LHCN-M2 (cell line): ENCODE measurements around the gene PPP1R7. TPM values are rescaled to one million over a fixed set of nuclear protein-coding genes. Genes with fewer than 3 reads are reported as not detected.

Source experiments
- DNase-seq: peaks from one replicate; pipeline ENCODE4 v3.0.0-alpha.2; 2012; ENCODE audit warnings: low read depth
- total RNA-seq: library from RNA; depleted of rRNA; stranded (reverse); fragments of >200 nt; gene quantifications from 2 replicates; pipeline ENCODE4 v1.2.3, GENCODE V29; 2014

Gene PPP1R7
- total RNA-seq, 1 experiment from 2014 or later = 110 TPM

DNA sequence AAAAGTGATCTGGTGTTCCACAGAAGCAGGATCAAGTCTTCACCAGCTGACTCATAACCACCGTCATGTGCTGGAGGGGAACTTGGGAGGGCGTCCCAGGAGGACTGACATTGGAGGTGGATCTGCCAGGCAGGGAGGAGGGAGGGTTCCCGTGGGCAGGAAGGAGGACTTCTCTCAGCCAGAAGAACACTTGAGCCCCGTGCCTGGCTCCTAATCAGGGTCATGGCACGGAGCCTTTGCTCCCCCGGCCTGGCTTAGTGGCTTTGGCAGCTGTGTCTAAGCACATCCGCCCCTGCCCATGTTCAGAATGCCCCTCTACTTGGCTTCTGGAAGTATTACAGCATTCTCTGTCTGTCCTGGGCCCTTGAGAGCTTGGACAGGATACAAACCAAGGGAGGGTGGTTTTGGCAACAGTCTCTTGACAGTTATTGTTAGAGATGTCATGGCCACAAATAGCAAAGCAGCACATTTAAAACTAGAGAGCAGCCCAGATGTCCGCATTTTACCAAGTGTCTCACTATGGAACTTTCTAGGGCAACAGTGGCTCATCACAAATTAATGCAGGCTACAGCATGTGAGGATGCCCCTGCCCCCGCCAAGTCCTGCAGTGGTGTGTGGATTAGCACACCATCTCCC, 11.5 kb downstream of the PPP1R7 start:
- DNase-seq = peak; percentile 98

DNA sequence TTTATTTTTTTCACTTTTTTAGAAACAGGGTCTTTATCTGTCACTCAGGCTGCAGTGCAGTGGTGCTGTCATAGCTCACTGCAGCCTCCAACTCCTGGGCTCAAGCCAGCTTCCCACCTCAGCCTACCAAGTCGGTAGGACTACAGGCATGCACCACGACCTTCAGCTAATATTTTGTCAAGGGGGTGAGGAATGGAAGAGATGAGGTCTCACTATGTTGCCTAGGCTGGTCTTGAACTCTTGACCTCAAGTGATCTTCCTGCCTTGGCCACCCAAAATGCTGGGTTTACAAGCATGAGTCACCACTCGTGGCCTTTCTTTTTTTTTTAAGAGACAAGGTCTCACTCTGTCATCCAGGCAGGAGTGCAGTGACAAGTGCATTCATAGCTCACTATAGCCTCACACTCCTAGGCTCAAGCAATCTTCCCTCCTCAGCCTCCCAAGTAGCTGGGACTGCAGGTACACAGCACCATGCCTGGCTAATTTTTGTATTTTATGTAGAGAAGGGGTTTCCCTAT, 13.4 kb downstream of the PPP1R7 start:
- DNase-seq = no peak

GRCh38 chr2:241168366-241168765, 18.1 kb downstream of the PPP1R7 start:
- DNase-seq = no peak

GRCh38 chr2:241173557-241173956, 23.3 kb downstream of the PPP1R7 start:
- no peak for DNase-seq

DNA sequence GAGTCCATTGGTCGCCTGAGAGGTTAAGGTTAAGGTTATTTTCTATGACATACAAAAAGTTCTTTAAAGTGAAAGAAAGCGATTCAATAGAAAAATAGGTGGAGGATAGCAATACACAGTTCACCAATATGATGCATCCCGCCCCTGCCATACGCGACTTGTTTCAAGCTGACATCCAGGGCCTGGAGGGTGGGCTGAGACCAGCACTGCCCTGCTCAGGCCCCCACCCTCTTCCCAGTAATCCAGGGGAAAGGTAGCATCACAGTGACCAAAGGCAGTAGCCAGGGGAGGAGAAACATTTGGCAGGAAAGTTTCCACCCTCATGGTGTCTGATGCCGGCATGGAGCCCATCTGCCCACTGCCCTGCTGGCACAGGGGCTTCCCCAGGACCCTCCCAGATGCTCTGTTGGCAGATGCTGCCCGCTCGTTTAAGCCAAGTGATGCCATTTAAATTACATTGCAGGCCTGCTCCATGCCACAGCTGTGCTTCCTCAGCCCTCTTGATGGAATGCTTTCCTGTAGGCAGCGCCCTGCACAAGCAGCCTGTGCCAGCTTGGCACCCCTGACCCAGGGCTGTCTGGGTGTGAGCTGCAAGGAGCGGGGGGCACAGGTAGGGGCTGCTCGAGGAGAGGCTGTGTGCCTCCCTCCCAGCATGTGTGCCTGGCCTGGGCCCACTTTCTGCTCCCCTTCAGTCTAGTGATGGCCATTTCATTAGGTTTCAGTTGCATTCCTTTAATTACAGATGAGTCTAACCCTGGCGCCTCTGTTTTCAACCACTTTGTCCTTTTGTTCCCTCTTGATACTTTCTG, 27.5 kb downstream of the PPP1R7 start:
- DNase-seq = no peak

- DNase-seq = no peak
Observed at GRCh38 chr2:241178961-241179360, 28.7 kb downstream of the PPP1R7 start.

DNA sequence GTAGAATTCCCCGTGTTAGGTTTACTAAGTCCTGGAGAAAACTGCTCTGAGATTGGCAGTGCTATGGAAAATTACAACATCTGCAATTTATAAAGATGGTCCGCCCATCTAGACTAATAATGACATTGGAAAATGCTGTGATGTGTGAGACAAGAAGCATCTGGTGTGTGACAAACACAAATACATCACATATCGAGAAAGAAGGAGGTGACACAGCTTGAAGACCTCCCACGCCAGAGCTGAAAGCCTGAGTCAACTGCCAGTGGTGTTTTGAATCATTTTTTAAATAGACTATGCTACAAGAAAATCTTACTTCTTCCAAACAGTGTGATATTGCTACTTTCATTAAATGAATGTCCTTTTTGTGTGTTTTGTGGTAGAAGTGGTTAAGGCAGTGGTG, 29.6 kb downstream of the PPP1R7 start:
- DNase-seq = no peak

DNA sequence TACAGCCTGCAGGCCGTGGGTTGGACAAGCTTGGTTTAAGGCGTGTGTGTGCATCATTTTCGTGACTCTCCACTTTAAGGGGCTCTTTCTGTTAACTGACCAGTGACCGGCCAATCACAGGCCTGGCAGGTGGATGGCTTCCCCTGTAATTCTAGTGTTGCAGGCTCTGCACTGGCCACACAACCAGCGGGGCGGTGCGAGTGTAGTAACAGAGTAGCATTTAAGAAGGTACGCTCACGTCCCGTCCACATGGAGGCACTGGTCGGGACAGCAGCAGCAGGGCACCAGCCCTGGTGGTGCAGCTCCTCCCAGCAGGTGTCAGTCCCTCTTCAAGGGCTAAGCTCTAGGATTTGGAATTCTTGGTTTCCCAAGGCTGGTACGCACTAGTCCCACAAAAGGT, 30.2 kb downstream of the PPP1R7 start:
- no peak for DNase-seq

DNA sequence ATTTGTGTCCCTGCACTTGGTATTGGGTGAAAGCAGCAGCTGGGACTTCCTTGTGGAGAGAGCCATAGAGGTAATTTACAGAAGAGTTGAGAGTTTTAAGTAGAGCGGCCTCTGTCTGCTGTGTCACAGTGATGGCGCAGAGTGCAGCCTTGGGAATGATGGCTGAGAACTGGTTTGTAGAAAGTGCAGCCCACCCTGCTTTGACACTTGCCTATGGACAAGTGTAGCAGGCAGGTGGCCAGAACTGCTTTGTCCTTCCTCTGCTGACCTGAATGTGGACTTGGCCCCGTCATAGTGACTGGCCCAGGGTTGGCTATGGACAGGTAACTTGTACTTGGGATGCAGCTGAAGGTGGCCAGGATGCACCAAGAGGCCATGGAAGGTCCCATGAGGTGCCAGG, 31.9 kb downstream of the PPP1R7 start:
- DNase-seq = no peak

DNA sequence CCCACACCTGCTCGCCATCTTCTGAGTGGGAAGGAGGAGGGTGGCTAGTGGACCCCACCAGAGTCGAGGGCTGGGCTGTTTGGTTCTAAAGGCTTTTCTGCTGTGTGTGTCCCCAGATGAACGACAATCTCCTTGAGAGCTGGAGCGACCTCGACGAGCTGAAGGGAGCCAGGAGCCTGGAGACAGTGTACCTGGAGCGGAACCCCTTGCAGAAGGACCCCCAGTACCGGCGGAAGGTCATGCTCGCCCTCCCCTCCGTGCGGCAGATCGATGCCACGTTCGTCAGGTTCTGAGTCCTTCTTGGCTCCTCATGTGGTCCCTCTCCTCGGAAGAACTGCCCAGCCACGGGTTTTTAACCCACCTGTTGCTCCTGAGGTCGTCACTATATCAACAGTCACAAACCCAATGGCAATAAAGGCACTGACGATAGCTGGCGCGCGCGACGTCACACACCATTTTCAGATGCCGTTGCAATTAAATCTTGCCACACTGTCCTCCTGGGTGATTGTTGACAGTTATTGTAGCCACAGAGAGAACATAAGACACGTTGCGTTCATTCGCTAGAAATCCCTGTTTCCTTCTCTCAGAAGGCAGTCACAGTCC, 32.4 kb downstream of the PPP1R7 start:
- DNase-seq = no peak

DNA sequence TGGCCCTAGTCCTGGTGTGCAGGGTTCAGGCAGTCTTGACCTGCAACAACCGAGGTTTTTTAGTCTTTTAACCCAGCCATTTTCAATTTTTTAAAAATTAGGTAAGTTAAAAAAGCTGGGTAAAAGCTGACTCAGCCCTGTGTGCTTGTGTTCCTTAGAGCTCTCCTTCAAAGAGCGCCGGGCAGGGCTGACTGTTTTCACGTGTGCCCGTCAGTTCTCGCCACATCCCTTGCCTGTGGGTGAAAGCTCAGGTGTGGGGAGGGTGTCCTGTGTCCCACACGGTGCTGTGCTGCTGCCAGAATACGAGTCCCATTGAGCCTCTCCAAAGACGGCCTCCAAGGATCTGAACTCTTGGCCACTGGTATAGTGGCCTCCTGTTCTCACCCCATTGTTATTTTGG, 33.0 kb downstream of the PPP1R7 start:
- DNase-seq = no peak

GRCh38 chr2:241184901-241185300, 34.6 kb downstream of the PPP1R7 start:
- DNase-seq = no peak

DNA sequence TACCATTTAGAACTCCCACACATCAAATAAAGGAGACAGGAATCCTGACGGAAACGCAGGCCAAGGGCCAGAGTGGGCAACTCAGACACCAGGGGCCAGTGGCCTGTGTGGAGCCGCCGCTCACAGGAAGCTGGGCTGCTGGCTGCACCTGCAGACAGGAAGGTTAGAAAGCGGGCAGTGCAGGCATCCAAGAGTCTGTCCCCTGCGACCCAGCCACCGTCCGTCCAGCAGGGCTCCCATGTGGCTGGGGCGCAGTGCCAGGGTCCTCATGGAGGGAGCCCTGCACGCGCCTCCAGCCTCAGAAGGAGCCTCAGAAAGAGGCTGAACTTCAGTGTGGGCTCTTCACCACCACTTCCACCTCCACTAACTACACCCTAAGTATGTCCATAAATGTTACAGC, 35.7 kb downstream of the PPP1R7 start:
- no peak for DNase-seq

GRCh38 chr2:241187101-241187917, 37.0 kb downstream of the PPP1R7 start:
- DNase-seq = no peak

DNA sequence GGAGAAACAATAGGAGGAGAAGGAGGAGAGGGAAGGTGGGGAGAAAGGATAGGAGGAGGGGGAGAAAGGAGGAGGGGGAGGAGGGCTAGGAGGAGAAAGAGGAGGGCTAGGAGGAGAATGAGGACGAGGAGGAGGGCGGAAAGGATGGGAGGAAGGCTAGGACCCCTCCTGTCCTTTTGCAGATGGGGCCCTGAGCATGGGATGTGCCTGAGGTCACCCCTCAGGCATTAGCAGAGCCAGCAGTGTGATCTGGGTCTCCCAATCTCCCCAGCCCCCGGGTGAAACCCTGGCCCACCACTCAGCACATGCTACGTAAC, 37.6 kb downstream of the PPP1R7 start:
- DNase-seq = no peak

- no peak for DNase-seq
Observed at GRCh38 chr2:241188361-241189092, 38.3 kb downstream of the PPP1R7 start, which contains the start of gene ANO7. Gene ANO7, plus strand, starts transcription at chr2:241188677. Its CDS starts 1,387 bp downstream, at chr2:241190064.

DNA sequence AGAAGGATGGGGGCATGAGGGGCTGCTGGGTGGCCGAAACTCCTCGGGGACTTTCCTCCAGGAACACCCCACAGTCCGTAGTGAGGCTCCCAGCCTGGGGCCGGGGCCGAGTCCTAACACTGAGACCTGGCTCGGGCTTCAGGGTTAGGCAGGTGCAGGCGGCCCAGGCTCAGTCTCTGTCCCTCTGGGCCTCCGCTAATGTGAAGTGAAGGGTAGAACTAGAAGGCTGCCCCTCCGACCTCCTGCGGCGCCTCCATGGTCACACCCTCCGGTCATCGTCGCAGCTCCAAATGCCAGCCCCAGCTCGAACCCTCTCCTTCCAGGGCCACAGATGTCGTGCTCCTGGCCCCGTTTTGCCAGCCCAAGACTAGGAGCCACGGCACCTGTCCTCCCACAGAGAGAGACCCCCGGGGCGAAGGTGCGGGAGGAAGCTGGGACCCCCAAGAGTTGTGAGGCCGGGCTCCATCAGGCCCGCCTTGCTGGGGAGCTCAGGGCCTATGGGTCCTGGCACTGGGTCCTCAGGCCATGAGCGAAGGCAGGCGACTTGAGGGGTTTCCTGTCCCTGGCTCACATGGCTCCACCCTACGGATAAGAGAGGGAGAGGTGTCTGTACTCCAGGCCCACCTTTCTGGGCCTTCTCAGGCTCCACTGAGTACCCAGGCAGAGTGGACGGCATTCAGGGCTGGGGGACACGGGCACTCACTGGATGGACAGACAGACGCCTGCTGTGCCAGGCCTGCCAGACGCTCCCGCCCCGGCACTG, 39.0 kb downstream of the PPP1R7 start:
- DNase-seq = no peak

DNA sequence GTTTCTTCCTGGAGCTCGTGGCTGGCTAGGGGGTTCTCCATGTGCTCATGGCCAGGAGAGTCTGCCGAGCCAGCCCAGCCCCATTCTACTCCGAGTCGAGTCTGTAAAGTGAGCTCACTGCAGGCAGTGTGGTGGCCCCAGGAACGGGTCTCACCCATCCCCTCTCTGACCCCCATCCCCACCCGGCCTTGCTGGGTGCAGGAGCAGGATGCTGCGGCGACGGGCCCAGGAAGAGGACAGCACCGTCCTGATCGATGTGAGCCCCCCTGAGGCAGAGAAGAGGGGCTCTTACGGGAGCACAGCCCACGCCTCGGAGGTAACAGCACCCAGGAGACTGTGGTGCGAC, 39.6 kb downstream of the PPP1R7 start:
- no peak for DNase-seq

DNA sequence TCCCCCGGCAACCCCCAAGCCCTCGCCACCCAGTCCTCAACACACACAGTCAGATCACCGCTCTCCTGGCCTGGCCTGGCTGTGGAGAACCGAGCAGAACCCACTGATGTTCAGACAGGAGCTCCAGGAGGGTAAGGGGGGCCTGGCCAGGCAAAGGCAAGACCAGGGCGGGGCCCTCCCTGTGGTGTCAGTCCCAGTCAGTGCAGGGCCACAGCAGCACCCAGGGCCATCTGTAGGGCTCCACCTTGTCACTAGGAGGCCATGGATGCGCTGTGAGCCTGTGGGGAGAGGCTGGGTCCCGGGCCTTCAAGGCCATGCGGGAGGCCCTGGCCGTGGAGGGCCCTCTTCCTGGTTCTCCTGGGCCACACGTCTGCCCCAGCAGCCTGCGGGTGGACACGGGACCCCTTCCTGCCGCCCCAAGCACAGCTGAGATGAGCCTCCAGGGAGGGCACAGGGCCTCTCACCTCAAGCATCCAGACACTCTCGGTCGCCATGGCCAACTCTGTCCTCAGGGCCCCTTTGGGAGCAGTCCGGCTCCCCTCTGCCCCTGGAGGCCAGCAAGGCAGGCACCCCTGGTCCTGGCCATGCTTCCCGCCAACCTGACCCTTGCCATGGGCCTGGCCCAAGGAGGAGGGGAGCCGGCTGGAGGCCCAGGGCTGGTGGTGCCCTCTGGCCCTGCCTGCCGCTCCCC, 40.2 kb downstream of the PPP1R7 start:
- no peak for DNase-seq

- DNase-seq = no peak
Observed at GRCh38 chr2:241191081-241191480, 40.8 kb downstream of the PPP1R7 start.
